Measurements from ENCODE around the gene ADGRB2.

GRCh38 chr1:31778763-31779488, 14.8 kb upstream of the ADGRB2 start:
- TF ChIP-seq EZH2 (IDR thresholded peaks at IDR 0.05): no peak
- TF ChIP-seq, protein P1, sequence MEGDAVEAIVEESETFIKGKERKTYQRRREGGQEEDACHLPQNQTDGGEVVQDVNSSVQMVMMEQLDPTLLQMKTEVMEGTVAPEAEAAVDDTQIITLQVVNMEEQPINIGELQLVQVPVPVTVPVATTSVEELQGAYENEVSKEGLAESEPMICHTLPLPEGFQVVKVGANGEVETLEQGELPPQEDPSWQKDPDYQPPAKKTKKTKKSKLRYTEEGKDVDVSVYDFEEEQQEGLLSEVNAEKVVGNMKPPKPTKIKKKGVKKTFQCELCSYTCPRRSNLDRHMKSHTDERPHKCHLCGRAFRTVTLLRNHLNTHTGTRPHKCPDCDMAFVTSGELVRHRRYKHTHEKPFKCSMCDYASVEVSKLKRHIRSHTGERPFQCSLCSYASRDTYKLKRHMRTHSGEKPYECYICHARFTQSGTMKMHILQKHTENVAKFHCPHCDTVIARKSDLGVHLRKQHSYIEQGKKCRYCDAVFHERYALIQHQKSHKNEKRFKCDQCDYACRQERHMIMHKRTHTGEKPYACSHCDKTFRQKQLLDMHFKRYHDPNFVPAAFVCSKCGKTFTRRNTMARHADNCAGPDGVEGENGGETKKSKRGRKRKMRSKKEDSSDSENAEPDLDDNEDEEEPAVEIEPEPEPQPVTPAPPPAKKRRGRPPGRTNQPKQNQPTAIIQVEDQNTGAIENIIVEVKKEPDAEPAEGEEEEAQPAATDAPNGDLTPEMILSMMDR (IDR thresholded peaks at IDR 0.05): no peak
